ENCODE measurements around the gene BUD31. TPM values are rescaled to one million over a fixed set of nuclear protein-coding genes. Genes with fewer than 3 reads are reported as not detected.

Gene BUD31
- total RNA-seq, 1 donor from 2014 or later: 176 TPM

- TF ChIP-seq EZH2 (IDR thresholded peaks at IDR 0.05; ENCODE audit: insufficient read depth, low read length): no peak
- no peak for TF ChIP-seq CTCF (IDR thresholded peaks at IDR 0.05; ENCODE audit: insufficient read depth, low read depth, low read length)
- no peak overlapping the region for H3K27ac ChIP-seq (ENCODE audit: low read depth, low read length)
- peaks cover 98% of the 10 kb centered on the region for H3K79me2 ChIP-seq (ENCODE audit: insufficient read depth, low read length)
- H3K4me2 ChIP-seq (ENCODE audit: low read length): no peak overlapping the region
- no peak for DNase-seq (ENCODE audit: low read depth)
- FAIRE-seq: no peak
- no peaks in the 10 kb centered on the region for H3K9me3 Mint-ChIP-seq (ENCODE audit: unreplicated experiment)
- no peak overlapping the region for H3K4me3 ChIP-seq (ENCODE audit: insufficient read depth, low read depth, low read length)
- H4K20me1 ChIP-seq (ENCODE audit: insufficient read depth, low read length): peaks cover 66% of the 10 kb centered on the region
- no peak overlapping the region for H3K9ac ChIP-seq (ENCODE audit: low read length)
- peaks cover 9% of the 10 kb centered on the region for H3K4me1 Mint-ChIP-seq (ENCODE audit: low read depth, unreplicated experiment)
- H3K27ac Mint-ChIP-seq (ENCODE audit: unreplicated experiment): no peak overlapping the region
- no peaks in the 10 kb centered on the region for H3K27me3 Mint-ChIP-seq (ENCODE audit: low read depth, unreplicated experiment)
- peaks cover 8% of the 10 kb centered on the region for H3K4me1 ChIP-seq (ENCODE audit: insufficient read depth, low read length)
- H3K4me3 Mint-ChIP-seq (ENCODE audit: unreplicated experiment): no peak overlapping the region
- no peak overlapping the region for H2AFZ ChIP-seq (ENCODE audit: low read depth, low read length)
- no peaks in the 10 kb centered on the region for H3K9me3 ChIP-seq (ENCODE audit: insufficient read depth, low read depth, low read length)
- peaks cover 33% of the 10 kb centered on the region for H3K36me3 ChIP-seq (ENCODE audit: insufficient read depth, low read length)
- H3K36me3 Mint-ChIP-seq (ENCODE audit: low read depth, unreplicated experiment): peaks cover 18% of the 10 kb centered on the region
- H3K27me3 ChIP-seq (ENCODE audit: insufficient read depth, low read length): no peaks in the 10 kb centered on the region
These were observed 52.5 kb downstream of the BUD31 start for GRCh38 chr7:99461221-99461620.

- Mint-ChIP-seq H3K27ac (ENCODE audit: unreplicated experiment) (peak overlapping the region; percentile 76), H3K4me1 (ENCODE audit: low read depth, unreplicated experiment) (peaks cover 7% of the 10 kb centered on the region), H3K27me3 (ENCODE audit: low read depth, unreplicated experiment) (no peaks in the 10 kb centered on the region), H3K9me3 (ENCODE audit: unreplicated experiment) (no peaks in the 10 kb centered on the region), H3K36me3 (ENCODE audit: low read depth, unreplicated experiment) (peaks cover 11% of the 10 kb centered on the region), H3K4me3 (ENCODE audit: unreplicated experiment) (peak overlapping the region; percentile 89)
- DNase-seq (ENCODE audit: low read depth): no peak
- peak overlapping the region; percentile 95 for H3K4me2 ChIP-seq (ENCODE audit: low read length)
- peaks cover 8% of the 10 kb centered on the region for H3K4me1 ChIP-seq (ENCODE audit: insufficient read depth, low read length)
- no peak for FAIRE-seq
- TF ChIP-seq CTCF (IDR thresholded peaks at IDR 0.05; ENCODE audit: insufficient read depth, low read depth, low read length) (no peak), EZH2 (IDR thresholded peaks at IDR 0.05; ENCODE audit: insufficient read depth, low read length) (no peak)
- no peaks in the 10 kb centered on the region for H3K27me3 ChIP-seq (ENCODE audit: insufficient read depth, low read length)
- peaks cover 11% of the 10 kb centered on the region for H3K36me3 ChIP-seq (ENCODE audit: insufficient read depth, low read length)
- peaks cover 58% of the 10 kb centered on the region for H3K79me2 ChIP-seq (ENCODE audit: insufficient read depth, low read length)
- peak overlapping the region; percentile 92 for H3K4me3 ChIP-seq (ENCODE audit: insufficient read depth, low read depth, low read length)
- H3K9me3 ChIP-seq (ENCODE audit: insufficient read depth, low read depth, low read length): no peaks in the 10 kb centered on the region
- H3K9ac ChIP-seq (ENCODE audit: low read length): peak overlapping the region; percentile 93
- peak overlapping the region; percentile 86 for H3K27ac ChIP-seq (ENCODE audit: low read depth, low read length)
- peaks cover 27% of the 10 kb centered on the region for H4K20me1 ChIP-seq (ENCODE audit: insufficient read depth, low read length)
- H2AFZ ChIP-seq (ENCODE audit: low read depth, low read length): peak overlapping the region; percentile 97
These were observed 56.6 kb downstream of the BUD31 start for GRCh38 chr7:99465421-99465768.

GRCh38 chr7:99468336-99468918, 59.7 kb downstream of the BUD31 start:
- H3K4me2 ChIP-seq (ENCODE audit: low read length): no peak overlapping the region
- TF ChIP-seq EZH2 (IDR thresholded peaks at IDR 0.05; ENCODE audit: insufficient read depth, low read length): no peak
- TF ChIP-seq CTCF (IDR thresholded peaks at IDR 0.05; ENCODE audit: insufficient read depth, low read depth, low read length): no peak
- peaks cover 6% of the 10 kb centered on the region for H3K36me3 ChIP-seq (ENCODE audit: insufficient read depth, low read length)
- H3K27ac ChIP-seq (ENCODE audit: low read depth, low read length): no peak overlapping the region
- peaks cover 8% of the 10 kb centered on the region for H3K4me1 ChIP-seq (ENCODE audit: insufficient read depth, low read length)
- no peaks in the 10 kb centered on the region for H3K27me3 ChIP-seq (ENCODE audit: insufficient read depth, low read length)
- no peak overlapping the region for H3K9ac ChIP-seq (ENCODE audit: low read length)
- H3K27me3 Mint-ChIP-seq (ENCODE audit: low read depth, unreplicated experiment): no peaks in the 10 kb centered on the region
- FAIRE-seq: no peak
- H3K27ac Mint-ChIP-seq (ENCODE audit: unreplicated experiment): no peak overlapping the region
- H4K20me1 ChIP-seq (ENCODE audit: insufficient read depth, low read length): peaks cover 4% of the 10 kb centered on the region
- no peak overlapping the region for H2AFZ ChIP-seq (ENCODE audit: low read depth, low read length)
- H3K4me1 Mint-ChIP-seq (ENCODE audit: low read depth, unreplicated experiment): peaks cover 2% of the 10 kb centered on the region
- H3K79me2 ChIP-seq (ENCODE audit: insufficient read depth, low read length): peaks cover 35% of the 10 kb centered on the region
- no peaks in the 10 kb centered on the region for H3K9me3 Mint-ChIP-seq (ENCODE audit: unreplicated experiment)
- no peak for DNase-seq (ENCODE audit: low read depth)
- H3K4me3 ChIP-seq (ENCODE audit: insufficient read depth, low read depth, low read length): no peak overlapping the region
- no peak overlapping the region for H3K4me3 Mint-ChIP-seq (ENCODE audit: unreplicated experiment)
- no peaks in the 10 kb centered on the region for H3K9me3 ChIP-seq (ENCODE audit: insufficient read depth, low read depth, low read length)
- H3K36me3 Mint-ChIP-seq (ENCODE audit: low read depth, unreplicated experiment): peaks cover 7% of the 10 kb centered on the region

Measured in astrocyte (in vitro differentiated cells and primary cell).